ENCODE data around the gene PDE2A.

Gene PDE2A

DNA sequence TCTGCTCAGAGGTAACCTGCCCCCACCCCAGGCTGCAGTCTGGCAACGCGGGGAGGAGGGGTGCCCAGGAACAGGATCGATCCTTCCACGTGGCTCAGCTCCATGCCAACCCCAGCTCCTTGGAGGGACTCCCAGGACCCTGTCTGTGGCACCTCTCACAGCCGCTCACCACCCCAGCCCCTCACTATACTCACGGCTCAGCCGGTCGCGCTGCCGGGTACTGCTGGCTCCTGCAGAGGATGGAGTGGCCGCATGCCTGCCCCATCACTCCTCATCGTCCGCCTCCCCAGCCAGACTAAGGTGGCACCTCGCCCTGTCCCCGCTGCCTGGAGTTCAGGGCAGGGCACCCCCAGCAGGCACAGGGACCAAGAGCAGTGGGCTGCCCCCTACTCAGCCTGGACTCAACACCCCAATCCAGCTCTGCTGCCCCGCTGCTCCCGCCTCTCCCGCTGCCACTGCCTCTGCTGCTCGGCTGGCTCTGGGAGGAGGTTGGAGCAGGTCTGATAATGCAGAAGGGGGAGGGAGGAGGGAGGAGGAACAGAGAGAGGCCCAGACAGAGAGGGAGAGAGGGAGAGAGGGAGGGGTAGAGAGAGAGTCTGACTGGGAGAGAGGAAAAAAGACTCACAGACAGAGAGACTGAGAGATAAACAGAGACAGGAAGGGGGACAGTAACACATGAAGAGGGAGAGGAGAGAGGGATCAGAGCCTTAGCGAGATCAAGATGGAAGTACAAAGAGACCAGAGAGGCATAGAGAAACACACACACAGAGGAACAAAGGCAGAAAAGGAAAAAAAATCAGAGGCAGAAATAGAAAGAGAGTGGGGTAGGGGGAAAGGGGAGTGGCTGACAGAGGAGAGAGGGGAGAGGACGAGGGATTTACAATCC lies at the start of gene PDE2A:
TSS of gene PDE2A (minus strand) at position 480 of the 886 bp plus-strand sequence. CDS start at position 265, 215 bp downstream.
- H3K36me3 ChIP-seq (ENCODE audit: control insufficient read depth, insufficient read depth, low read length), result no peaks in the 10 kb centered on the region
- peaks cover 85% of the 10 kb centered on the region for H3K27me3 ChIP-seq (ENCODE audit: control insufficient read depth, insufficient read depth, low read length)
- H3K27ac ChIP-seq (ENCODE audit: low read depth, low read length), result no peak within 1 kb of the TSS
- H3K9ac ChIP-seq (ENCODE audit: low read length), result no peak within 1 kb of the TSS
- H3K9me3 ChIP-seq (ENCODE audit: control insufficient read depth, insufficient read depth, low read depth, low read length), result no peaks in the 10 kb centered on the region
- H3K4me1 ChIP-seq (ENCODE audit: control insufficient read depth, insufficient read depth, low read length), result peaks cover 20% of the 10 kb centered on the region
- peak within 1 kb of the TSS; percentile 40; the same call in 1 of the 2 replicates for H3K4me3 ChIP-seq (ENCODE audit: low read depth, low read length)

DNA sequence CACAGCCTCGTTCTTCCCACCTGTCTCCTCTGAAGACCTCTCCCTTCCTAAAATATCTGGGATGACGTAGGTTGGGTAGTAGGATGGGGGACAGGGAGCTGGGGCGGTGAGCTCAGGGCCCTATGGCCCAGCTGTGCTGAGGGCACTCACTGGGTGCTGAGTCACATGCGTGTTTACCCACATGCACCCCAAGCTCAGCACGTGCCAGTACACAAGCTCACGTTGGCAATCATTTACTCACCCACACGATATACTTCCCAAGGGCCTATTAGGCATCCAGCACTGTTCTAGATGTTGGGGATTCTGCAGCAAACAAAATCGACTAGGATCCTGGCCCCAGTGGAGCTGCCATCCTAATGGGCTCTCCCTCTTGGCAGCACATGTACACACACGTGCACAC lies 49.3 kb upstream of the PDE2A start:
- H3K9ac ChIP-seq (ENCODE audit: low read length), result no peak overlapping the region
- H3K27me3 ChIP-seq (ENCODE audit: control insufficient read depth, insufficient read depth, low read length), result no peaks in the 10 kb centered on the region
- H3K36me3 ChIP-seq (ENCODE audit: control insufficient read depth, insufficient read depth, low read length), result peaks cover 29% of the 10 kb centered on the region
- H3K4me3 ChIP-seq (ENCODE audit: low read depth, low read length), result no peak overlapping the region
- peaks cover 23% of the 10 kb centered on the region for H3K4me1 ChIP-seq (ENCODE audit: control insufficient read depth, insufficient read depth, low read length)
- no peak overlapping the region for H3K27ac ChIP-seq (ENCODE audit: low read depth, low read length)
- H3K9me3 ChIP-seq (ENCODE audit: control insufficient read depth, insufficient read depth, low read depth, low read length), result no peaks in the 10 kb centered on the region

DNA sequence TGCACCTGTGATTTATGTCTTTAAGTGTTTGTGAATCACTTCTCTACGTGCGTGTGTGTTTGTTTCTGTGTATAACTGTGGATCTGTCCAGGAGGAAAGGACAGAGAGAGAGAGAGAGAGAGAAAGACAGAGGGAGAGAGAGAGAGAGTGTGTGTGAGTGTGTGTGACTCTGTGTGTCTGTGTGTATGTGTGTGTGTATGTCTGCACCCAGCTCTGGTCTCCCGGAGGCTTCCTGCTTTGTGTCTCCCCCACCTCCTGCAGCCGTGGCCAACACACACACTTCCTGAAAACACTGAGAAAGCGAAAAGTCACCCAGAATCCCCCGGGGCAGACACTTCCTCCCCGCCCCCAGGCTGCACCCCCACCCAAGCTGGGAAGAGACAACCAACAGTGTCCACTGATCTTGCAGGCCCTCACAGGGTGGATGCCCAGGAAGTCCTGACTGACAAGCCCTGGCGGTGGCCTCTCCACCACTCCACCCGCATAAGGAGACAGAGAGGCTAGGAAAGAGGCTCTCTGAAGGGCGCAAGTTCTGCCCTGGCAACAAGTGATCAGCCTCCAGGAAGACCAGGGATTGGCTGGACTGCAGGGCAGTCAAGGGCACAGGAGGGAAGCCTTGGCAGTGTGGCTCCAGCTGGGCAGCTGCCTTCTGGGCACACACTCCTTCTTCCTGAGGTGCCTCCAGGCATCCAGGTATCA lies 48.0 kb upstream of the PDE2A start:
- no peak overlapping the region for H3K4me3 ChIP-seq (ENCODE audit: low read depth, low read length)
- no peaks in the 10 kb centered on the region for H3K27me3 ChIP-seq (ENCODE audit: control insufficient read depth, insufficient read depth, low read length)
- peak overlapping the region; percentile 40 for H3K9ac ChIP-seq (ENCODE audit: low read length)
- H3K27ac ChIP-seq (ENCODE audit: low read depth, low read length), result no peak overlapping the region
- H3K4me1 ChIP-seq (ENCODE audit: control insufficient read depth, insufficient read depth, low read length), result peaks cover 17% of the 10 kb centered on the region
- H3K36me3 ChIP-seq (ENCODE audit: control insufficient read depth, insufficient read depth, low read length), result peaks cover 38% of the 10 kb centered on the region
- H3K9me3 ChIP-seq (ENCODE audit: control insufficient read depth, insufficient read depth, low read depth, low read length), result no peaks in the 10 kb centered on the region

DNA sequence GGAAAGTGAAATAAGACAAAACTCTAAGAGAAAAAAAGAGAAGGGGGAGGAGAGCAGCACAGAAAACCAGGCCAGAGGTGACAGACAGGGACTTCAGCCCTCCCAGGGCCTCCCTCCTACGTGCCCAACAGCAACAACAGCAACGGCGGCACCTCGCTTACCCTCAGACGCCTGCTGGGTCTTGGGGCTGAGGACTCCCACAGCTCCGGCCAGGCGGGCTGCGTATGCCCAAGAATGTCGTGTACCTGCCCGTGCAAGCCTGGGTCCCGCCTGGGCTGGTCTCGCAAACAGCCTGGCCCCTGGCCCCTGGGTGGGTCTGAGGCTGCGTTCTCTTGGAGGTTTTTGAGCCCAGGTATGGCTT lies 47.4 kb upstream of the PDE2A start:
- H3K27me3 ChIP-seq (ENCODE audit: control insufficient read depth, insufficient read depth, low read length), result no peaks in the 10 kb centered on the region
- H3K9me3 ChIP-seq (ENCODE audit: control insufficient read depth, insufficient read depth, low read depth, low read length), result no peaks in the 10 kb centered on the region
- H3K27ac ChIP-seq (ENCODE audit: low read depth, low read length), result no peak overlapping the region
- H3K9ac ChIP-seq (ENCODE audit: low read length), result peak overlapping the region; percentile 40
- H3K4me1 ChIP-seq (ENCODE audit: control insufficient read depth, insufficient read depth, low read length), result peaks cover 17% of the 10 kb centered on the region
- peaks cover 42% of the 10 kb centered on the region for H3K36me3 ChIP-seq (ENCODE audit: control insufficient read depth, insufficient read depth, low read length)
- no peak overlapping the region for H3K4me3 ChIP-seq (ENCODE audit: low read depth, low read length)

DNA sequence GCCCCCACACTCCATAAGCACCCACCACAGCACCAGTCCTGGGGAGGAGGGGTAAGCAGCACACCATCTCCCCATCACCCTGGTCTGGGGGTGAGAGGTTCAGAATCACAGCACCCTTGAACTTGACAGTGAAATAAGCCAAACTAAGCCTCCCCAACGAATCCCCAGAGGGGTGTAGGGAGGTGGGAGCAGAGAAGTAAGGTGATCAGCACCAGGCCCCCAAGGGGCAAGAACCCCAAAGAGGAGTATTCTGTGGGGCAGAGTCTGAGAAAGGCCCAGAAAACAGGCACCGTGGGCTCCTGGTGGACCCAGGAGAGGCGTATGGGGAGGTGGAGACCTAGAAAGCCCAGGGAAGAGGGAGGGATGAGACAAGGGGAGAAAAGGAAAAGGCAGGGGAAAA lies 47.1 kb upstream of the PDE2A start:
- Histone ChIP-seq H3K27ac (ENCODE audit: low read depth, low read length) (no peak overlapping the region), H3K9ac (ENCODE audit: low read length) (no peak overlapping the region), H3K4me3 (ENCODE audit: low read depth, low read length) (no peak overlapping the region), H3K4me1 (ENCODE audit: control insufficient read depth, insufficient read depth, low read length) (peaks cover 17% of the 10 kb centered on the region), H3K9me3 (ENCODE audit: control insufficient read depth, insufficient read depth, low read depth, low read length) (no peaks in the 10 kb centered on the region), H3K27me3 (ENCODE audit: control insufficient read depth, insufficient read depth, low read length) (no peaks in the 10 kb centered on the region), H3K36me3 (ENCODE audit: control insufficient read depth, insufficient read depth, low read length) (peaks cover 41% of the 10 kb centered on the region)

DNA sequence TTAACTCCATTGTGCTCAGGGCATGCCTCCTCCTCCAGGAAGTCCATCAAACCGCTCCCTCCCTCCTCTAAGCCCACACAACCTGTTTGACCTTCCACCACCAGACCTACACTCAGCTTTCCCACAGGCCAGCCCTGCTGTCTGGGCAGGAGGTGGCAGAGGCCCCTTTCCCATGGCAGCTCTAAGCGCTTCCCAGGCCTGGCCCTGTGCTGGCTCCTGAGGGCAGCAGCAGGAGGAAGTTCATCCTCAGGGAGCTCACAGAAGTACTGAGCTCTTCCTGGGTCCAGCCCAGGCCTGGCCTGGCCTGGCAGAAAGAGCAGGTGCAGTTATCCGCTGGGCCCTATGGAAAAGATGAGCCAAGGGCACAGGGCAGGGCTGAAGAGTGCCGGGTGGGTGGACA lies 46.6 kb upstream of the PDE2A start:
- Histone ChIP-seq H3K9me3 (ENCODE audit: control insufficient read depth, insufficient read depth, low read depth, low read length) (no peaks in the 10 kb centered on the region), H3K4me1 (ENCODE audit: control insufficient read depth, insufficient read depth, low read length) (peaks cover 17% of the 10 kb centered on the region), H3K27me3 (ENCODE audit: control insufficient read depth, insufficient read depth, low read length) (no peaks in the 10 kb centered on the region), H3K9ac (ENCODE audit: low read length) (no peak overlapping the region), H3K4me3 (ENCODE audit: low read depth, low read length) (no peak overlapping the region), H3K27ac (ENCODE audit: low read depth, low read length) (0 out of 2 replicates have a peak overlapping the region, but pooled peaks have one; percentile 29), H3K36me3 (ENCODE audit: control insufficient read depth, insufficient read depth, low read length) (peaks cover 36% of the 10 kb centered on the region)

DNA sequence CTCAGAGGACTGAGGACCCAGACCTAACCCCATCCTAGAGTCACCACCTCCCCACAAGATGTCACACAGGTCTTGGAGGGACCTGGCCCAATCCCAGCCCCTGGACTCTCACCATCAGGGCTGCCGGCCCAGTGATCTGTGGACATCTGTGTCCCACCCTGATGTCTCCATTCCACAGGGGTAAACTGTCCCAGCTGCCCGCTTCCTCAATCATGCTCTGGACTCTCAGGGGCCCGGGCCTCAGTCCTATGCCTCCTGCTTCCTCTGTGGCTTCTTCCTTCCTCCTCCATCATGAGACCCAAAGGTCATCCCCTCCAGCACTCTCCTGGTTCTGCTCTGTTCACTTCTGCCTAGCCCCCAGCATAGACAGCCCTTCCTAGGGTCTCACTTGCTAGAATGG lies 45.8 kb upstream of the PDE2A start:
- H3K9me3 ChIP-seq (ENCODE audit: control insufficient read depth, insufficient read depth, low read depth, low read length), result no peaks in the 10 kb centered on the region
- H3K4me3 ChIP-seq (ENCODE audit: low read depth, low read length), result no peak overlapping the region
- H3K4me1 ChIP-seq (ENCODE audit: control insufficient read depth, insufficient read depth, low read length), result peaks cover 13% of the 10 kb centered on the region
- H3K9ac ChIP-seq (ENCODE audit: low read length), result no peak overlapping the region
- H3K27ac ChIP-seq (ENCODE audit: low read depth, low read length), result no peak overlapping the region
- H3K36me3 ChIP-seq (ENCODE audit: control insufficient read depth, insufficient read depth, low read length), result peaks cover 38% of the 10 kb centered on the region
- H3K27me3 ChIP-seq (ENCODE audit: control insufficient read depth, insufficient read depth, low read length), result no peaks in the 10 kb centered on the region

DNA sequence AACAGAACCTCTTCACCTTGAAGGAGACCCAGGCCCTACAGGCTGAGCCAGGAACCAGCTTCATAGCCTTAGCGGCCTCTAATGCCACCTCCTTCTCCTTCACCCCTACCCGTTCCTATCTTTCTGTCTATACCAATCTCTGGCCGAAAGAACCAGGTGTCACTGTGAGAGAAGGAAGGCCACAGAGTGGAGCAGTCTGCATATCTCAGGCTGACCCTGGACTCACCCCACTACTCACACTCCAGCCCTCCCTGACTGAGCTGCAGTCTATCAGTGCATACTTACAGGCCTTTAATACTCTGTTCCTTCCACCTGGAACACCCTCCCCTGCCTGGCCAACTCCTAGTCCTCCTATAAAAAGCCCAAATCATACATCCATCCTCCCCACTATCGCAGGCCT lies 45.3 kb upstream of the PDE2A start:
- no peaks in the 10 kb centered on the region for H3K9me3 ChIP-seq (ENCODE audit: control insufficient read depth, insufficient read depth, low read depth, low read length)
- no peaks in the 10 kb centered on the region for H3K27me3 ChIP-seq (ENCODE audit: control insufficient read depth, insufficient read depth, low read length)
- H3K9ac ChIP-seq (ENCODE audit: low read length), result no peak overlapping the region
- H3K4me3 ChIP-seq (ENCODE audit: low read depth, low read length), result no peak overlapping the region
- H3K4me1 ChIP-seq (ENCODE audit: control insufficient read depth, insufficient read depth, low read length), result peaks cover 13% of the 10 kb centered on the region
- peaks cover 42% of the 10 kb centered on the region for H3K36me3 ChIP-seq (ENCODE audit: control insufficient read depth, insufficient read depth, low read length)
- no peak overlapping the region for H3K27ac ChIP-seq (ENCODE audit: low read depth, low read length)

DNA sequence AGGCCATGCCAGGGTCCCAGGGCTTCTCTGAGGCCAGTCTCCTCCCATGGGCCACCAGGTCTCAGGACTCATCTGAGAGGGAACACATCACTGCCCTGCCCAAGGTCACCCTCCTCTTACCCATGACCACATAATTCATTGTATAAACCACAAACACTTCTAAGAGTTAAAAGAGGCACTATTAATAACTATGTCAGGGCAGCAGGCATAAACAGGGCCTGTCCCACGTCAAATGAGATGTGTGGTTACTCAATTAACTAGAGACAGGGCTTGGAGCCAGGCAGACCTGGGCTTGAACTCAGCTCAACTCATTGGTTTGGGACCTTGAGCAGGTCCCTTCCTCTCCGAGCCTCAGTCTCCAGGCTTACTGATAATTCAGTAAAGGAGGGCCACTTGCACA lies 44.9 kb upstream of the PDE2A start:
- Histone ChIP-seq H3K27ac (ENCODE audit: low read depth, low read length) (no peak overlapping the region), H3K4me1 (ENCODE audit: control insufficient read depth, insufficient read depth, low read length) (peaks cover 17% of the 10 kb centered on the region), H3K9me3 (ENCODE audit: control insufficient read depth, insufficient read depth, low read depth, low read length) (no peaks in the 10 kb centered on the region), H3K27me3 (ENCODE audit: control insufficient read depth, insufficient read depth, low read length) (no peaks in the 10 kb centered on the region), H3K9ac (ENCODE audit: low read length) (no peak overlapping the region), H3K36me3 (ENCODE audit: control insufficient read depth, insufficient read depth, low read length) (peaks cover 40% of the 10 kb centered on the region), H3K4me3 (ENCODE audit: low read depth, low read length) (no peak overlapping the region)

DNA sequence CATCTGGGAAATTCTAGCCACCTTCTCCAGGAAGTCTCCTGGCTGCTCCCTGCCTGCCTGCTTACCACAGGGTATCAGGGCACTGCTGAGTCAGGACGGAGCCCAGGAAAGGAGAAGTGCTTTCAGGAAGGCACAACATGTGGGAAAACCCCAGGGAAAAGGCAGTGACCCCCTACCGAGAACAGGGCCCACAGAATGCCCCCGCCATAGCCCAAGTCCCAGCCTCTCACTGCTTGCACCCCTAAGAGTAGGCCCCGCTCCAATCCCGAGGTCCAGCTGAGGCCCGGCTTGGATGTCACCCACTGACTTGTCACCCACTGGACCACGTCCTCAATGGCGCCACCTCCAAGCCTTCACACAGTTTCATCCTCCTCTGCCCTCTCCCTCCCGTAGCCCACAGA lies 43.9 kb upstream of the PDE2A start:
- Histone ChIP-seq H3K36me3 (ENCODE audit: control insufficient read depth, insufficient read depth, low read length) (peaks cover 31% of the 10 kb centered on the region), H3K27ac (ENCODE audit: low read depth, low read length) (no peak overlapping the region)

DNA sequence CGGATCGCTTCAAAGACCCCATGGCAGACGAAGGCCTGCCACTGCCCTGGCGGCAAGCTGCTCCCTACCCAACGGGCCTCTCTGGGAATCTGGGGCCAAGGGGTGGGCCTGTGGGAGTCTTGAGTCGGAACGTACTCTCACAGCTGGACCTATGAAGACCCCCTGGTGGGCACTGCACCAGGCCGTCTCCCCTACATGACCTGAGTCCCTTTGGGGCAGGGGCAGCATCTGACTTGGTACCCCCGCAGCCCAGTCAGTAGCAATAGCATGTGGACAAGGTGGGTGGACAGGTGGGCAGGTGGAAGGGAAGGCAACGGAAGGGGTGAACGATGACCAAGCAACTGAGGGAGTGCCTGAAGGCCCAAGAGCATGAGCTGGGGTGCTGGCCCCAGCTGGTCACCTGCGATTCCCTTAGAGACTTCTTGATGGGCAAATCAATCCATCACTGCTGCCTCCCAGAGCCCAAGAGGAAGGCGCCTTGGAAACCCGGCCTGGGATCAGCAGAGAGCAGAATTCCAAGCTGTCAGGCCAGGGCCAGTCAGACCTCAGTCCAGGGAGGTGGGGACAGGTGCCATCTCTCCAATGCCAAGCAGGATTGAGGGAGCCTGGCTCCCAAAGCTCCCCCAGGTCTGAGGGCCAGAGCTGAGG lies 42.7 kb upstream of the PDE2A start:
- H3K27ac ChIP-seq (ENCODE audit: low read depth, low read length), result no peak overlapping the region
- H3K36me3 ChIP-seq (ENCODE audit: control insufficient read depth, insufficient read depth, low read length), result peaks cover 32% of the 10 kb centered on the region
- H3K4me3 ChIP-seq (ENCODE audit: low read depth, low read length), result no peak overlapping the region
- H3K4me1 ChIP-seq (ENCODE audit: control insufficient read depth, insufficient read depth, low read length), result peaks cover 15% of the 10 kb centered on the region; the same call in 1 of the 2 replicates
- no peaks in the 10 kb centered on the region for H3K9me3 ChIP-seq (ENCODE audit: control insufficient read depth, insufficient read depth, low read depth, low read length)
- no peaks in the 10 kb centered on the region for H3K27me3 ChIP-seq (ENCODE audit: control insufficient read depth, insufficient read depth, low read length)
- H3K9ac ChIP-seq (ENCODE audit: low read length), result no peak overlapping the region

More for the DNA sequence above, 43.9 kb upstream of the PDE2A start:
- Histone ChIP-seq H3K4me3 (ENCODE audit: low read depth, low read length) (no peak overlapping the region), H3K9me3 (ENCODE audit: control insufficient read depth, insufficient read depth, low read depth, low read length) (no peaks in the 10 kb centered on the region), H3K9ac (ENCODE audit: low read length) (no peak overlapping the region), H3K27me3 (ENCODE audit: control insufficient read depth, insufficient read depth, low read length) (no peaks in the 10 kb centered on the region), H3K4me1 (ENCODE audit: control insufficient read depth, insufficient read depth, low read length) (peaks cover 17% of the 10 kb centered on the region)

Data from HUES6 (cell line).